Left lung (tissue), 10 donors: ENCODE results near the gene RBMS2. TPM values are rescaled to one million over a fixed set of nuclear protein-coding genes. Genes with fewer than 3 reads are reported as not detected.
A peak's percentile ranks its signal among the peaks of the same experiment; 100 is the strongest.

Experiments used
- ATAC-seq: fragments of 200-7000 bp; cut with Tn5 transposase; one replicate; pipeline ENCODE4 v1.9.1; 2020; ENCODE audit warnings: moderate library complexity
- DNase-seq, 4 donors: peaks; one replicate each; pipeline ENCODE4 v3.0.0-alpha.2; 2013 to 2020
- H3K27ac ChIP-seq, 2 donors: fragments of 200-600 bp; sonication (generic) in 1 of 2; one replicate each; pipeline versions ENCODE4 v1.5.0 to v1.8.0; 2020 to 2021
- H3K27me3 ChIP-seq, 2 donors: fragments of 200-600 bp; sonication (generic) in 1 of 2; one replicate each; pipeline versions ENCODE4 v1.5.0 to v1.8.0; 2020 to 2021
- H3K36me3 ChIP-seq, 2 donors: fragments of 200-600 bp; sonication (generic) in 1 of 2; one replicate each; pipeline versions ENCODE4 v1.5.0 to v1.8.0; 2020 to 2021
- H3K4me1 ChIP-seq, 2 donors: fragments of 200-600 bp; one replicate each; pipeline ENCODE4 v1.8.0; 2021
- H3K4me3 ChIP-seq, 2 donors: fragments of 200-600 bp; sonication (generic) in 1 of 2; one replicate each; pipeline versions ENCODE4 v1.5.0 to v1.8.0; 2020 to 2021; ENCODE audit warnings: mild to moderate bottlenecking in 1 of 2
- H3K9me3 ChIP-seq, 2 donors: fragments of 200-600 bp; sonication (generic) in 1 of 2; one replicate each; pipeline versions ENCODE4 v1.5.0 to v1.8.0; 2020 to 2021
- intact Hi-C, 2 donors: fragments of 100-400 bp; cut with DNase I; formaldehyde crosslinking; loops; one replicate each; pipeline versions ENCODE4 v1.11.2 to v1.14.2; 2022
- polyA plus RNA-seq, 6 donors: library from polyadenylated mRNA; unstranded; fragments of 120-200 nt; gene quantifications; one replicate each; pipeline ENCODE4 v1.2.1, GENCODE V29; 2013; ENCODE audit not compliant: insufficient read length in 6 of 6
- total RNA-seq, 2 donors: library from RNA; stranded (reverse); fragmentation: NEBNext Ultra II Directional; extraction: Animal tissue kit (Norgen Biotek cat#: 25700); gene quantifications; one replicate each; pipeline ENCODE4 v1.2.1, GENCODE V29; 2021
- TF ChIP-seq, protein P1 (sequence below), 2 donors: fragments of 200-600 bp; sonication (generic) in 1 of 2; IDR thresholded peaks; one replicate each; pipeline versions ENCODE4 v1.5.0 to v1.8.0; 2021; ENCODE audit warnings: antibody characterized with exemption in 2 of 2
- donor health status: DM: no; HTN: yes; CAD: no.
- donor health status: DM: no; HTN: no; CAD: no.

RBMS2 gene
- total and polyA plus RNA-seq, 8 donors, result 49.0 to 113 (median 69.1) TPM

DNA sequence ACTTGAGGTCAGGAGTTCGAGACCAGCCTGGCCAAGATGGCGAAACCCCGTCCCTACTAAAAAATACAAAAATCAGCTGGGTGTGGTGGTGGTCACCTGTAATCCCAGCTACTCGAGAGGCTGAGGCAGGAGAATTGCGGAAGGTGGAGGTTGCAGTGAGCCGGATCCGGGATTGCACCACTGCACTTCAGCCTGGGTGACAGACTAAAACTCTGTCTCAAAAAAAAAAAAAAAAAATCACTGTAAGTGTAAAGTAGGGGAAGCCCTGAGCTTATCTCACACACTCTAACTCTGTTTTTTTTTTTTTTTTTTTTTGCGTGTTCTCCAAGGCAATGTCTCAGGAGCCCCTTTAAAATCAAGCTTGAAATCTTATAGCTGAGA lies 421 bp upstream of the RBMS2 start:
- H3K27me3 ChIP-seq, result no peaks in the 10 kb centered on the region
- TF ChIP-seq, protein P1, sequence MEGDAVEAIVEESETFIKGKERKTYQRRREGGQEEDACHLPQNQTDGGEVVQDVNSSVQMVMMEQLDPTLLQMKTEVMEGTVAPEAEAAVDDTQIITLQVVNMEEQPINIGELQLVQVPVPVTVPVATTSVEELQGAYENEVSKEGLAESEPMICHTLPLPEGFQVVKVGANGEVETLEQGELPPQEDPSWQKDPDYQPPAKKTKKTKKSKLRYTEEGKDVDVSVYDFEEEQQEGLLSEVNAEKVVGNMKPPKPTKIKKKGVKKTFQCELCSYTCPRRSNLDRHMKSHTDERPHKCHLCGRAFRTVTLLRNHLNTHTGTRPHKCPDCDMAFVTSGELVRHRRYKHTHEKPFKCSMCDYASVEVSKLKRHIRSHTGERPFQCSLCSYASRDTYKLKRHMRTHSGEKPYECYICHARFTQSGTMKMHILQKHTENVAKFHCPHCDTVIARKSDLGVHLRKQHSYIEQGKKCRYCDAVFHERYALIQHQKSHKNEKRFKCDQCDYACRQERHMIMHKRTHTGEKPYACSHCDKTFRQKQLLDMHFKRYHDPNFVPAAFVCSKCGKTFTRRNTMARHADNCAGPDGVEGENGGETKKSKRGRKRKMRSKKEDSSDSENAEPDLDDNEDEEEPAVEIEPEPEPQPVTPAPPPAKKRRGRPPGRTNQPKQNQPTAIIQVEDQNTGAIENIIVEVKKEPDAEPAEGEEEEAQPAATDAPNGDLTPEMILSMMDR (IDR thresholded peaks at IDR 0.05), result no peak
- H3K4me1 ChIP-seq, result peaks cover 15 to 64% of the 10 kb centered on the region in 2 donors
- peak overlapping the region; percentile 82 to 95 for H3K27ac ChIP-seq
- H3K36me3 ChIP-seq, result peaks cover 0 to 6% of the 10 kb centered on the region in 2 donors
- intact Hi-C loops, result no loop called here
- ATAC-seq, result peak; percentile 38
- peak in 3 of 4 donors; percentile 35 to 78 (median 62) for DNase-seq
- peak overlapping the region in 1 of 2 donors; percentile 60 for H3K4me3 ChIP-seq
- H3K9me3 ChIP-seq, result no peaks in the 10 kb centered on the region

DNA sequence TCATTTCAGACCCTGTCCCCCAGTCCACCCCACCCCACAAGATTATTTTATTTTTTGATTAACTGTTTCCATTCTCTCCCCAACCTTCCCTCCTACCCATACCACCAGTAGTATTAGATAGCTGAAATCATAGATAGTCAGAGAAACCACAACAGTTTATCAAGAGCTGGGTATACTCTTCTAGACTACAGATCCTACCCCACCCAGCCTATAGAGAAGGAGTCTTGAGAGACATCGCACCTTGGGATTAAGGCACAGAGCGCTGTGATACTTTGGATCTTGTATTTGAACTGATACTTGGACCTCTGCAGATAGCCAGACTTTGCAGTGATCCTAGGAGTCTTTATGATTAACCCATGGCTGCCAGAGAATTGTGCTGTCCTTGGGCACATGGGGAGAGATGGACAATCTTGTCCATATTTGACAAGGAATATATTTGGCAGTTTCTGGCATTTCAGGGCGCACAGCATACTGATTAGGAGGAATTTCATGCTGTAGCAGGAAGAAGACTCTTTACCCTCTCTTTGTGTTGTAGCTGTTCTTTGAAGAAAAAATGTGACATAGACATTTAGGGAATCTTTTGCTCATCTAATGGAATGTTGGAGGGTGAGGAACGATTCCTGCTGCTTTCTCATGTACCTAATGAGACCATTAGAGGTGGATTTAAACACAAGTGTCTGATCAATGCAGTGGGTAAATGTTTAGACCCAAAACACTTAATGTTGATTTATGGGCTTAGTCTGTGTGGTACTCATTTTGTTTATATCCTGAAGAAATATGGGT lies 982 bp downstream of the RBMS2 start:
- Histone ChIP-seq H3K27me3 (no peaks in the 10 kb centered on the region), H3K4me1 (peaks cover 26 to 69% of the 10 kb centered on the region in 2 donors), H3K4me3 (peak overlapping the region; percentile 42 to 60), H3K27ac (peak overlapping the region; percentile 82 to 95), H3K9me3 (no peaks in the 10 kb centered on the region), H3K36me3 (peaks cover 0 to 6% of the 10 kb centered on the region in 2 donors)
- ATAC-seq, result peak; percentile 6
- intact Hi-C loops, result no loop called here
- TF ChIP-seq, protein P1 (IDR thresholded peaks at IDR 0.05), result no peak
- DNase-seq, result peak in 1 of 4 donors; percentile 28

DNA sequence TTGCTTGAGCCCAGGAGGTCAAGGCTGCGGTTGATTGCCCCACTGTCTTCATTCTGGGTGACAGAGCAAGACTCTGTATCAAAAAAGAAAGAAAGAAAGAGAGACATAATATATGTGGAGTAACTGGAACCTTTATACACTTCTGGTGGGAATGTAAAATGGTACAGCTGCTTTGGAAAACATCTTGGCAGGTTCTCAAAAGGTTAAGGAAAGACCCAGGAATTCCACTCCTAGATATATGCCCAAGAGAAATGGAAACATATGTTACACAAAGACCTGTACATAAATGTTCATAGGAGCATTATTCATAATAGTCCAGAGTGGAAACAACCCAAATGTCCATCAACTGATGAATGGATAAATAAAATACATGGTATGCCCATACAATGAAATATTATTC lies 7.2 kb downstream of the RBMS2 start:
- Histone ChIP-seq H3K27me3 (no peaks in the 10 kb centered on the region), H3K27ac (peak overlapping the region; percentile 27 to 50), H3K4me3 (no peak overlapping the region), H3K36me3 (peaks cover 0 to 6% of the 10 kb centered on the region in 2 donors), H3K9me3 (no peaks in the 10 kb centered on the region), H3K4me1 (peaks cover 20 to 67% of the 10 kb centered on the region in 2 donors)
- TF ChIP-seq, protein P1 (IDR thresholded peaks at IDR 0.05), result no peak
- intact Hi-C loops, result no loop called here
- no peak for DNase-seq
- ATAC-seq, result no peak

DNA sequence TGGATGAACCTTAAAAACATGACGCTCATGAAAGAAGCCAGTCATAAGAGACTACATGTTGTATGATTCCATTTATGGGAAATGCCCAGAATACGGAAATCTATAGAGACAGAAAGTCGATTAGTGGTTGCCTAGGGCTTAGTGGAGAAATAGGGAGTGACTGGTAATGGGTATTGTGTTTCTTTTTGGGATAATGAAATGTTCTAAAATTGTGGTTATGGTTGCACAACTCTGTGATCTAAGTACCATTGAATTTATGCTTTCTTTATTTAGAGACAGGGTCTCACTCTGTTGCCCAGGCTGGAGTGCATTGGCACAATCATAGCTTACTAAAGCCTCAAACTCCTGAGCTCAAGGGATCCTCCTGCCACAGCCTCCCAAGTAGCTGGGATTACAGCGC lies 8.0 kb downstream of the RBMS2 start:
- H3K36me3 ChIP-seq, result peaks cover 0 to 6% of the 10 kb centered on the region in 2 donors
- ATAC-seq, result no peak
- no peaks in the 10 kb centered on the region for H3K9me3 ChIP-seq
- peaks cover 15 to 62% of the 10 kb centered on the region in 2 donors for H3K4me1 ChIP-seq
- H3K27me3 ChIP-seq, result no peaks in the 10 kb centered on the region
- H3K4me3 ChIP-seq, result no peak overlapping the region
- TF ChIP-seq, protein P1 (IDR thresholded peaks at IDR 0.05), result no peak
- no peak overlapping the region for H3K27ac ChIP-seq
- no peak for DNase-seq
- intact Hi-C loops, result no loop called here

DNA sequence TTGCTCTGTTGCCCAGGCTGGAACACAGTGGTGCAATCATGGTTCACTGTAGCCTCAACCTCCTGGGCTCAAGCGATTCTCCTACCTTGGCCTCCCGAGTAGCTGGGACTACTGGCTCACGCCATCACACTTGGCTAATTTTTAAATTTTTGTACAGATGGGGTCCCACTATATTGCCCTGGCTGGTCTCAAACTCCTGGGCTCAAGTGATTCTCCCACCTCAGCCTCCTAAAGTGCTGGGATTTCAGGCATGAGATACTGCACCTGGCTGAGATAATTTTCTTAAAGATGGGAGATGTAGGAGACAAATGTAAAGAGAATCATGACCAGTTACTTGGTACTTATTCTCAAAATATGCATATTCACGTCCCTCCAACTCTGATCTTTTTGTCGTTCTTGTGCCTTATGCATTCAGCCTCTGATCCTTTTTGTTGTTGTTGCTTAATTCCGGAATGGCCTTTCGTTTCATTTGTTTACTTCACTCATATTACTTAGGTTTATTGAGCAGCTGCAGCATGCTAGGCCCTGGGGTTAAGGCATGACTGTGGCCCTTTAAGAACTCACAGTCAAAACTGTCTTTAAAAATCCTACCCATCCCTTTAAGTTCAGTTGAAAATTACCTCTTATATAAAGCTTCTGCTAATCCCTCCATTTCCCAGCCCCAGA lies 8.9 kb downstream of the RBMS2 start:
- intact Hi-C loops, result no loop called here
- H3K27ac ChIP-seq, result no peak overlapping the region
- ATAC-seq (no peak), DNase-seq (no peak)
- TF ChIP-seq, protein P1 (IDR thresholded peaks at IDR 0.05), result no peak
- no peaks in the 10 kb centered on the region for H3K9me3 ChIP-seq
- no peak overlapping the region for H3K4me3 ChIP-seq
- H3K27me3 ChIP-seq, result no peaks in the 10 kb centered on the region
- H3K4me1 ChIP-seq, result peaks cover 15 to 60% of the 10 kb centered on the region in 2 donors
- H3K36me3 ChIP-seq, result peaks cover 0 to under 1% of the 10 kb centered on the region in 2 donors
